ENCODE data around the gene FZD2.

The FZD2 gene

DNA sequence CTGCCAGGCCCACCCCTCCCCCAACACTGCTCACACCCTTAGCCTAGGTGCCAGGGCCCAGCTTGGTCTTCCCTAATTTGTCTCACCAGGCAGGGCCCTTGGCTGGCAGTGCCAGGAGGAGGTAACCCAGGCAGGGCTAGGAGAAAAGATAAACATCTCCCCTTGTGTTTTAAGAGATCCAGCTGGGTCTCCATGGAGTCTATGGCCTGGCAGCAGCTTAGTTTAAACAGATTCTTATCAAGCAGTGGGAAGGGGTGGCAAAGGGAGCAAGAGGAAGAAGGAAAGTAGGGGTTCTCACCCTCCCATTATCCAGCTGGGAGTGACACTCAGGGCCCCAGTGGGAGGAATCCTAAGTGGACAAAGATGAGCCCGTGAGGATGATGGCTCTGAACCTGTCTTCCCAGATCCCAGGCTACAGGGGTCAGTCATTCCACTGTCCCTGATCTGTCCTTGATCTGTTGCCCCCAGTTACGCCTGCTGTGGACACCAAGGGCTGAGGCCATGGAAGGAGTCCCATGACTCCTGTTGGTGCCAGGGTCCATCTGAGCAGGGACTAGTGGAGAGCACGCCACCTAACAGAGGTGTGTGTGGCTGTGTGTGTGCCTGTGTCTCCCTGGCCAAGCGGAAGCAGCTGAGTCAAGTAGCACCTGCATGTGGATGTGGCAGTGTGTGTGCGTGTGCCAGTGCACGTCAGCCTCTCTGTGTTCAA lies 51.6 kb downstream of the FZD2 start:
- DNase-seq: no peak

GRCh38 chr17:44610331-44610730 lies 53.0 kb downstream of the FZD2 start:
- DNase-seq: no peak

Data from stimulated activated CD4-positive, alpha-beta T cell treated with anti-CD3 and anti-CD28 coated beads, Interleukin-2, amount 100 ng/mL, for 48 hours (primary cell).